BJ (cell line): ENCODE data around the gene SMAP2. TPM values are rescaled to one million over a fixed set of nuclear protein-coding genes. Genes with fewer than 3 reads are reported as not detected.
"Not testable (repeated sequence)": the region's sequence is repeated elsewhere in the genome, so short reads cannot be mapped to it uniquely, and the experiment has no call there.

ENCODE experiments used
- CTCF ChIA-PET: fragments of 350-600 bp; formaldehyde crosslinking; extraction: SDS; loops from one replicate; lab custom pipeline; 2021; ENCODE audit warnings: antibody characterized with exemption, inconsistent platforms; lab: Yijun Ruan, JAX
- POLR2A ChIA-PET: fragments of 300-600 bp; sonication (Branson Sonifier 250); formaldehyde crosslinking; extraction: SDS; loops from one replicate; lab custom pipeline; 2021; ENCODE audit warnings: antibody characterized with exemption; lab: Charles Lee
- DNase-seq: peaks from one replicate; pipeline ENCODE4 v3.0.0-alpha.2; 2011; ENCODE audit warnings: low read depth
- H3K27me3 ChIP-seq: 2 replicates; pipeline ENCODE4 v1.6.0; 2011; ENCODE audit warnings: low read length; ENCODE audit not compliant: control insufficient read depth, insufficient read depth
- H3K36me3 ChIP-seq: 2 replicates; pipeline ENCODE4 v1.5.1; 2011; ENCODE audit warnings: low read length; ENCODE audit not compliant: control insufficient read depth, insufficient read depth
- H3K4me3 ChIP-seq: 2 replicates; pipeline ENCODE4 v1.5.1; 2011; ENCODE audit warnings: low read depth, mild to moderate bottlenecking, control low read depth, low read length
- CTCF ChIP-seq: IDR thresholded peaks from 2 replicates; pipeline ENCODE4 v1.5.1; 2011; ENCODE audit warnings: low read depth, mild to moderate bottlenecking, control low read depth, inconsistent platforms, low read length, moderate library complexity; ENCODE audit not compliant: insufficient read depth
- polyA plus RNA-seq: library from polyadenylated mRNA; depleted of rRNA; stranded (reverse); fragments of >200 nt; gene quantifications from 2 replicates; pipeline ENCODE4 v1.2.3, GENCODE V29; 2011

Gene SMAP2
- polyA plus RNA-seq, 1 experiment: 10.2 TPM

GRCh38 chr1:40388456-40389321, 15.2 kb downstream of the SMAP2 start:
- POLR2A ChIA-PET, DNase-seq, H3K27me3 ChIP-seq, H3K36me3 ChIP-seq, H3K4me3 ChIP-seq: not testable (repeated sequence)
- CTCF ChIA-PET: interaction anchor here (1.3 to 3.5 kb wide), 2 partner anchors 16 to 50 kb away, joined by 4 to 14 read pairs; no protein-coding TSS in a partner anchor

GRCh38 chr1:40389322-40389803, 15.8 kb downstream of the SMAP2 start:
- TF ChIP-seq CTCF: no peak
- DNase-seq: no peak
- ChIA-PET POLR2A (interaction anchor here (1.1 kb wide), 1 partner anchor 15 kb away, joined by 17 read pairs; the partner anchor contains the start of gene SMAP2), CTCF (interaction anchor here (1.0 to 1.3 kb wide), 2 partner anchors 15 to 51 kb away, joined by 4 read pairs; no protein-coding TSS in a partner anchor)
- Histone ChIP-seq H3K4me3 (no peak overlapping the region), H3K27me3 (no peaks in the 10 kb centered on the region), H3K36me3 (no peaks in the 10 kb centered on the region)

- no peak for DNase-seq
- POLR2A ChIA-PET: interaction anchor here (0.6 to 1.1 kb wide), 2 partner anchors 16 to 155 kb away, joined by 3 to 17 read pairs; partner anchors contain the start of gene SMAP2
- H3K36me3 ChIP-seq: no peaks in the 10 kb centered on the region
- H3K4me3 ChIP-seq: no peak overlapping the region
- CTCF ChIA-PET: interaction anchor here (1.0 to 3.7 kb wide), 3 partner anchors 15 to 237 kb away, joined by 4 to 18 read pairs (median 10); no protein-coding TSS in a partner anchor
- TF ChIP-seq CTCF: no peak
- H3K27me3 ChIP-seq: no peaks in the 10 kb centered on the region
These were observed 16.5 kb downstream of the SMAP2 start for GRCh38 chr1:40389871-40390560.

- ChIA-PET POLR2A (no interaction called here), CTCF (interaction anchor here (3.7 kb wide), 2 partner anchors 14 to 237 kb away, joined by 10 to 18 read pairs; no protein-coding TSS in a partner anchor)
- no peak for TF ChIP-seq CTCF
- no peaks in the 10 kb centered on the region for H3K27me3 ChIP-seq
- H3K36me3 ChIP-seq: no peaks in the 10 kb centered on the region
- DNase-seq: no peak
- H3K4me3 ChIP-seq: no peak overlapping the region
These were observed 17.3 kb downstream of the SMAP2 start for GRCh38 chr1:40390857-40391256.

- CTCF ChIA-PET: interaction anchor here (1.2 to 3.7 kb wide), 3 partner anchors 9 to 238 kb away, joined by 3 to 18 read pairs (median 10); no protein-coding TSS in a partner anchor
- no peak for DNase-seq
- TF ChIP-seq CTCF: no peak
- H3K27me3 ChIP-seq: no peaks in the 10 kb centered on the region
- H3K36me3 ChIP-seq: no peaks in the 10 kb centered on the region
- H3K4me3 ChIP-seq: no peak overlapping the region
- POLR2A ChIA-PET: no interaction called here
These were observed 18.2 kb downstream of the SMAP2 start for GRCh38 chr1:40391688-40392145.
